ENCODE data around the gene ZFY. TPM values are rescaled to one million over a fixed set of nuclear protein-coding genes. Genes with fewer than 3 reads are reported as not detected.

Gene ZFY
- total RNA-seq, 2 experiments from 2014 or later, result 10.7 to 16.5 TPM

DNA sequence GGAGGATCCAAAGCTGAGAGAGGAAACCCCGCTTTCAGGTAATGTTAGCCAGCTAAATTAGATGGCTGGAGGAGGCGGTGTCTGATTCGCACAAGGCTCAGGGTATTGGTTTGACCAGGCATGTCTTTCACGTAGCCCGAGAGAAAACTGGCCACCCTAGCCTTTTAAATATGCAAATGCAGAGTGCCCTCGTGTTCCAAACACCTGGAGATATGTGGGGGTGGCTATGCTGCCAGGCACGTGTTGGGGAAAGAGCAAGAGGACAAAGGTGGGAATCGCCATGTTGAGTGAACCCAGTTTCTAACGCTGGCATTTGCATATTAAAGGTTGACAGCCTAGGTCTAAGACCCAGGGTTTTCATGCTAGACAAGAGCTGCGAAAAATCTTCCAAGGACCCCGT, 84.4 kb downstream of the ZFY start:
- no peak for DNase-seq (ENCODE audit: low spot score)
- ChIA-PET CTCF (ENCODE audit: unreplicated experiment) (no interaction called here), POLR2A (interaction anchor here (3.7 kb wide), 1 partner anchor 15 kb away, joined by 26 read pairs; no protein-coding TSS in a partner anchor)
- H3K9me2 ChIP-seq (ENCODE audit: insufficient read depth, low read length), result no peaks in the 10 kb centered on the region
- no peaks in the 10 kb centered on the region for H3K9me3 ChIP-seq (ENCODE audit: low read length)
- TF ChIP-seq EZH2phosphoT487 (IDR thresholded peaks at IDR 0.05; ENCODE audit: borderline replicate concordance, low read depth, low read length) (no peak), CTCF (conservative IDR thresholded peaks at IDR 0.05; ENCODE audit: low read length) (no peak)
- peaks cover 75% of the 10 kb centered on the region for H3K4me1 ChIP-seq (ENCODE audit: insufficient read depth, low read length, poor library complexity, severe bottlenecking)
- H2AFZ ChIP-seq (ENCODE audit: low read length), result peak overlapping the region; percentile 46
- BruUV-seq (replicated peaks), result no TSS peak
- H3K4me2 ChIP-seq (ENCODE audit: low read length), result no peak overlapping the region; the same call in 1 of the 2 replicates
- no peaks in the 10 kb centered on the region for H3K79me2 ChIP-seq (ENCODE audit: insufficient read depth, low read depth, low read length)
- H3K4me3 ChIP-seq (ENCODE audit: low read depth, low read length, poor library complexity, severe bottlenecking), result no peak overlapping the region
- intact Hi-C loops (cut with micrococcal nuclease; ENCODE audit: unreplicated experiment), result no loop called here
- no peaks in the 10 kb centered on the region for H4K20me1 ChIP-seq (ENCODE audit: insufficient read depth, low read length)
- H3K36me3 ChIP-seq (ENCODE audit: insufficient read depth, low read length), result no peaks in the 10 kb centered on the region
- no peak overlapping the region for H3K27ac ChIP-seq (ENCODE audit: low read depth, low read length, poor library complexity, severe bottlenecking)

- POLR2A ChIA-PET, result interaction anchor here (0.8 to 3.8 kb wide), 5 partner anchors 10 to 84 kb away, joined by 3 to 23 read pairs (median 6); no protein-coding TSS in a partner anchor
- intact Hi-C loops (cut with micrococcal nuclease; ENCODE audit: unreplicated experiment), result loop anchor here (5.0 kb wide), 1 partner anchor 84 kb away; the partner anchor contains the start of gene ZFY
- BruUV-seq (replicated peaks), result no TSS peak
Observed at GRCh38 chrY:3021176-3021575, 86.0 kb downstream of the ZFY start.

More at GRCh38 chrY:3021176-3021575, 86.0 kb downstream of the ZFY start:
- Histone ChIP-seq H3K9me2 (ENCODE audit: insufficient read depth, low read length) (no peaks in the 10 kb centered on the region), H3K79me2 (ENCODE audit: insufficient read depth, low read depth, low read length) (no peaks in the 10 kb centered on the region; the same call in 1 of the 2 replicates), H3K27ac (ENCODE audit: low read depth, low read length, poor library complexity, severe bottlenecking) (peak overlapping the region; percentile 19), H3K4me3 (ENCODE audit: low read depth, low read length, poor library complexity, severe bottlenecking) (no peak overlapping the region), H4K20me1 (ENCODE audit: insufficient read depth, low read length) (no peaks in the 10 kb centered on the region), H3K36me3 (ENCODE audit: insufficient read depth, low read length) (no peaks in the 10 kb centered on the region), H3K4me2 (ENCODE audit: low read length) (peak overlapping the region; percentile 11; the same call in 1 of the 2 replicates), H3K4me1 (ENCODE audit: insufficient read depth, low read length, poor library complexity, severe bottlenecking) (peaks cover 88% of the 10 kb centered on the region), H2AFZ (ENCODE audit: low read length) (no peak overlapping the region; the same call in 1 of the 2 replicates), H3K9me3 (ENCODE audit: low read length) (no peaks in the 10 kb centered on the region)
- DNase-seq (ENCODE audit: low spot score), result no peak
- CTCF ChIA-PET (ENCODE audit: unreplicated experiment), result no interaction called here
- no peak for TF ChIP-seq EZH2phosphoT487 (IDR thresholded peaks at IDR 0.05; ENCODE audit: borderline replicate concordance, low read depth, low read length)
- no peak for TF ChIP-seq CTCF (conservative IDR thresholded peaks at IDR 0.05; ENCODE audit: low read length)

Data from OCI-LY7 (cell line).